Stimulated activated CD4-positive, alpha-beta T cell treated with anti-CD3 and anti-CD28 coated beads, Interleukin-2, amount 100 ng/mL, for 24 hours (primary cell): ENCODE data around the gene CDK6.

Source experiments
- DNase-seq, 2 donors: peaks; one replicate each; pipeline ENCODE4 v3.0.0-alpha.2; 2020

The CDK6 gene

GRCh38 chr7:92639213-92639896 is 197.0 kb downstream of the CDK6 start:
- peak in 1 of 2 donors; percentile 38 for DNase-seq

DNA sequence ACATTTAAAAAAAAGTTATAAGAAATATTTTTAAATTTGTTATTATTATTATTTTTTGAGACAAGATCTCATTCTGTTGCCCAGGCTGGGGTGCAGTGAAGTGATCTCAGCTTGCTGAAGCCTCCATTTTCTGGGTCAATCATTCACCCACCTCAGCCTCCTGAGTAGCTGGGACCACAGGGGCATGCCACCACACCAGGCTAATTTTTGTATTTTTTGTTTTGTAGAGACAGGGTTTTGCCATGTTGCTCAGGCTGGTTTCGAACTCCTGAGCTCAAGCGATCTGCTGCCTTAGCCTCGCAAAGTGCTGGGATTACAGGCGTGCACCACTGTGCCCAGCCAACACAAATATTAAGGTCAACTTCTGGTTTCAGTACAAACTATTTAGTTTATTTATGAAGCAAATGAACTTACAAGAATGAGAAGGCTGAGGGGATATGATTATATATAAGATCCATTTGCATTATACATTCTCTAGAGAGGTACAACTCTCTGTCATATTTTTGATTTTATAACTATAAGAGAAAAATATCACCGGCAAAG is 200.3 kb downstream of the CDK6 start:
- no peak for DNase-seq

- DNase-seq, result no peak
These were observed 200.8 kb downstream of the CDK6 start for GRCh38 chr7:92635538-92635937.

GRCh38 chr7:92634924-92635519 is 201.4 kb downstream of the CDK6 start:
- no peak for DNase-seq

- DNase-seq, result no peak
These were observed 202.2 kb downstream of the CDK6 start for GRCh38 chr7:92634205-92634604.

DNA sequence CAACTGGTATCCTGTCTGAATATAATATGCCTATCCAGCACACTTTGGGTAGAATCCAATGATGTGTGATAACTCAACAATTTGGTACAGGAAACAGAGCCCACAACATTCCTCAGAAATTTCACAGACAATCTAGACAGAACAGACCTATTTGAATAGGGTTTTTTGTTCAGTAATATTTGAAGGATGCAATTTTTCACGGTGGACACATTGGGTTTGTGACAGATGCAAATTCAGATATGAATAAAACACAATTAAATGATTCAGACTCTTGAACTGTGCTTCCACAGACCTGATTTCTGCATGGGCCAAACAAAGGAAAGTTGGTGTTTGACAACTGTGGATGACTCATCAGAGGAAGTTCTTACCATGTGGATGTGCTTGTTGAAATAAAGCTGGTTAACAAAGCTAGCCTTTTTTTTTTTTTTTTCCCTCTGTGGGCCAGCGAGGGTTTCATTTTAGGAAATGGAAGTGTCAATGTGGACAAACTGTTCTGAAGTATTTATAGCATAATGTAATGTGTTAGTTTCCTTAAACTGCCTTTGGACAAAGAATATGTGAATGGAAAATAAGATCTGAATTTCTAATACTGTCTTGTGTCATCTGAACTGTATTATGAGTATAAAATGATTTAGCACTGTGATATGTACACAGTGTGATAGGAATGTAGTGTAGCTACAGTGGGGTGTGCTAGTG is 203.0 kb downstream of the CDK6 start:
- DNase-seq, result no peak

DNA sequence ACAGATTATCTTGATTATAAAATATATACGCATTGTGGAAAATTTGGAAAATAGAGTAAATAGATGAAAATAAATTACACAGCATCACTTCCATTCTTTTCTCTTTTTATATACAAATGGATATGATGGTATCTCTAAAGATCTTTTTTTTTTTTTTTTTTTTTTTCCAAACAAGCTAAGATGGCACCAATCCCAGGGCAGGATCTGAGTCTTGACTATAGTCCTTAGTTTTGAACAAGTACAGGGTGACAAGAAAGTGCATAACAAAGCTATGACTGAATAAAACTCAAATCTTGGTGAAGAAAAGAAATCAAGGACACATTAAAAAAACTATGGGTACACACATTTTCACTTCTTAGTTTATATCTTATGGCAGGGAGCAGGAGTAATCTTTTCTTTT is 203.6 kb downstream of the CDK6 start:
- no peak for DNase-seq

GRCh38 chr7:92631850-92632487 is 204.4 kb downstream of the CDK6 start:
- DNase-seq, result no peak

GRCh38 chr7:92631067-92631849 is 205.1 kb downstream of the CDK6 start:
- peak; percentile 47 to 67 for DNase-seq

DNA sequence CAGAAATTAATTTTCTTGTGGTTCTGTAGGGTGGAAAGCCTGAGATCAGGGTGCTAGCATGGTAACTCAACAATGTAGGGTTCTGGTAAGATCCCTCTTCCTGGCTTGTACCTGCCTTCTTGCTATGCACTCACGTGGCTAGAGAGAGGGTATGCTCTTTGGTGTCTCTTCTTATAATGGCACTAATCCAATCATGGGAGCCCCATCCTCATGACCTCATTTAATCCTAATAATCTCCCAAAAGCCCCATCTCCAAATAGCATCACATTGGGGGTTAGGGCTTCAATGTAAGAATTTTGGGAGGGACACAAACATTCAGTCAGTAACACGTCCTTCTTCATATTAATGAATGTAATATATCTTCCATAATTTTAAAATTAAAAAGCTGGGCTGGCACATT is 206.6 kb downstream of the CDK6 start:
- DNase-seq, result no peak

DNA sequence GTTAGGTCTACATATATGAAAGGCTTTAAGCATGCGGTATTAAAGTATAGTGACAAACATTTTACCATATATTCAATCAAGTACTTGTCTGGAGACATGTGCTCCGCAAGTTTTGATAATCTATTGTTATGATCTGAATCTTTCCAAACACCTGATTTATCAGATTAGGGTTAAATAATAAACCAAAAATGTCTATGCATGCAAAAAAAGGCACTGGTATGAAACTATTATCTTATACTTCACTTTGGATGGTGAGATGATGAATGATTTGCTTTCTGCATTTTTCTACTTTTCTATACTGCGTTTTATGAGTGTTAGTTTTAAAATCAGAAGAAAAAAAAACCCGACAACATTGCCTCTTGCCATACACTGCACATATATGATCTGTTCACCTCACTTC is 208.4 kb downstream of the CDK6 start:
- DNase-seq, result no peak

- DNase-seq, result no peak
These were observed 210.0 kb downstream of the CDK6 start for GRCh38 chr7:92626281-92626809.

- no peak for DNase-seq
These were observed 210.8 kb downstream of the CDK6 start for GRCh38 chr7:92625617-92626016.

GRCh38 chr7:92624298-92624996 is 211.9 kb downstream of the CDK6 start:
- DNase-seq, result no peak

DNA sequence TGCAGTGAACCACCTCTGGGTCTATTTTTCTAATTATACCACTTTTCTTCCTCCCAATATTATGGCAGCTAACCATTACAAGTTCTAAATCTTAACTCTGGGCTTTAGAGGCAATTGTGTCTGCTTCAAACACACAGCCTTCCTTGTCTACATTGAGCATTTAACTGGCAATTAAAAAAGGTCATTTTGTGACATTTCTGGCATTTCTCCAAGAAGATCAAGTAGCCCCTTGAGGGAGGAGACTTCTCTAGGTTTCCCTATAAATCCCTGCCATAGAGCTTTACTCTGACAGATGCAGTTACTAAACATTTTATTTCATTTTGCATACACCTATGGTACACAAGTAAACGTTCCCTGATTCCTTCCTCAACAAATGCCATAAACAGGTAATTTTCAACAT is 212.8 kb downstream of the CDK6 start:
- no peak for DNase-seq

DNA sequence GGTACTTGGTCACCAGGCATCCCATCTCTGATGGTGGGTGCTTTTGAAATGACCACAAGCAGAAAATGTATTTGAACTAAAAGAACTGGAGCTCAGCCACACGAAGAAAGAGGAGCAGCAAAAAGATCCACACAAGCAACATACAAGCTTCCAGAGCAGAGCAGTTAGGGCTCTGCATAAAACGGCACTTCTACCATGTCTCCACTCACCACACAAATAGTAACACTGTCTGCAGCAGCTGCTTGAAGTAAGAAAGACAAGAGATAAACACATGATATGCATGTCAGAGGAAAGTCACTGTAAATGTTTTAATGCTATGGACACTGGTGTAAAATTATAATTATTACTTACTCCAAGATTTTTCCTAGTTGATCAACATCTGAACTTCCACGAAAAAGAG is 213.7 kb downstream of the CDK6 start:
- DNase-seq, result no peak

GRCh38 chr7:92622030-92622429 is 214.3 kb downstream of the CDK6 start:
- DNase-seq, result no peak

DNA sequence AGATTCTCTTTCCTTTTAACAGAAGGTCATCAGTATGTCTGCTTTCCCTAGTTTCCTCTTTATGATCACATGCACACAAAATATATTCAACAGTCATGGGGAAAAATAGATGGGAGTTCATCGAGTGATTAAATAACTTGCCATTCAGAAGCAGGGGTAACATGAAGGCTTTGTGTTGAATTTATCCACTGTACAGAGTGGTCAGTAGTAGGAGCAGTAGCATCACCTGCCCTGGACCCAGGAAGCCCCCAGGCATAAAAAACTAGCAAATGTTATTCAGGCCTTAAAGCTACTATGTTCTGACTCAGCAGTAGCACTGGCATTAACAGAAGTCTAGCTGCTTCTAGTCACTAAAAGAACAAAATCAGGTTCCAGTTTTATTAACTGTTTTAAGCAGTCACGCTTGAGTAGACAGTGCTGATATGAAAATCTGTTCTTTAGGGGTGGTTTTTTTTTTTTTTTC is 214.8 kb downstream of the CDK6 start:
- no peak for DNase-seq

DNA sequence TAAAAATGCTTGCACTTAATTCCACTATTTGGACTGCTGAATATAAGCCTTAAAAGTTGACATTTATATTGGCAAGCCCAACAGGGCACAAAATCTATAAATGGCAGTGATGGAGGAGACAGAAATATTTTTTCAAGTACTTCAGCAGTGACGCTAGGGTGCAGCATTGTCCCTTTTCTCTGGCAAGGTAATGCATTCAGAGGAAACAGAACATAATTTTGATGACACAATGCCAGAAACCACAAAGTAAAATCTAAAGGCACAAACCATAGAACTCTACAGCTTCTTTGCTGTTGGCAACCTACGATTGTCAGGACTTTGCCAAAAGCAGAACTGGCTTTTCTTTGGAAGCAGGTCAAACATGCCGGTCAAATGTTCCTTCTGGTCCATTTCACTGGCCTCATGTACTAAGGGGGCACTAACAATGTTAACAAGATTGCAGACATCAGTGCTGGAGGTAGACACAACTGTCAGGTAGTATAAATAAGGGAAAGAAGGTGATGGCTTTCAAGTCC is 215.3 kb downstream of the CDK6 start:
- DNase-seq, result peak; percentile 76 to 80

DNA sequence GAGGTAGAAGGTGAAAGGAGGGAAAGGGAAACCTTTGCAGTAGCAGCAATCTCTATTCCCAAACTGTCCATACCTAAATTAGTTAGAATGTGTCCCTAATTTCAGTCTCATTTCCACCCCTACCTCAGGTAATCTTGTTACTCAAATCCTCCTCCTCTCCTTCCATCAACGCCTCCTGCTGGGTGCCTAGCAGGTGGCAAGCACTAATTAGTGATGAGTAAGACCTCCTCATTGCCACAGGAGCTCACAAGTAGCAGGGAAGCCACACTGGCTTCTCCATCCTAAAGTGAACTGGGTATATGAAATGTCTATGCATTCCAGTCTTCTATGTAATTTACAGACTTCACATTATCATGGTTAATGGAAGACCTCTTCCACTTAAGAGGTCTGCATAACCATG is 220.5 kb downstream of the CDK6 start:
- no peak for DNase-seq

DNA sequence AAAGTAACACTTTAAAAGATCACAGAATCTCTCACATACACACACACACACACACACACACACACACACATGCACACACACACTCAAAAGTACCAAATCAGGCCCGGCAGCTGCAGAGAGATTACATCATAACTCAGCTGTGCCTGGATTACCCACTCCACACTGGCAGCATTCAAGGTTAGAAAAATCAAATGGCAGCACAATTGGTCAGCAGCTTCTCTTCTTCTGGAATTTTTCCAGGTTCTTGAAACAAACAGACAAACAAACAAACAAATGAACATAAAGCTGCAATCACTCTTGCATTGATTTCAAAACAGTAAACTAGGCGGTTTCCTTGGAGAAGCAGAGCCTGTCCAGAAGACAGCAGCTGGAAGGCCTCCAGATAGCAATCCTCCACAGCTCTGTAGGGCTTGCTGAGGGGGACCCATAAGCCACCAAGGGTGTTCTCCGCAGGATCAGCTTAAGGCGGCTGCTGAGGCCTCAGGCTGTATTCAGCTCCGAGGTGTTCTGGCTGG is 221.7 kb downstream of the CDK6 start:
- no peak for DNase-seq
